ENCODE results near the gene CKAP2. TPM values are rescaled to one million over a fixed set of nuclear protein-coding genes. Genes with fewer than 3 reads are reported as not detected.
A peak's percentile ranks its signal among the peaks of the same experiment; 100 is the strongest.
"Not testable (repeated sequence)": the region's sequence is repeated elsewhere in the genome, so short reads cannot be mapped to it uniquely, and the experiment has no call there.

Gene CKAP2, protein sequence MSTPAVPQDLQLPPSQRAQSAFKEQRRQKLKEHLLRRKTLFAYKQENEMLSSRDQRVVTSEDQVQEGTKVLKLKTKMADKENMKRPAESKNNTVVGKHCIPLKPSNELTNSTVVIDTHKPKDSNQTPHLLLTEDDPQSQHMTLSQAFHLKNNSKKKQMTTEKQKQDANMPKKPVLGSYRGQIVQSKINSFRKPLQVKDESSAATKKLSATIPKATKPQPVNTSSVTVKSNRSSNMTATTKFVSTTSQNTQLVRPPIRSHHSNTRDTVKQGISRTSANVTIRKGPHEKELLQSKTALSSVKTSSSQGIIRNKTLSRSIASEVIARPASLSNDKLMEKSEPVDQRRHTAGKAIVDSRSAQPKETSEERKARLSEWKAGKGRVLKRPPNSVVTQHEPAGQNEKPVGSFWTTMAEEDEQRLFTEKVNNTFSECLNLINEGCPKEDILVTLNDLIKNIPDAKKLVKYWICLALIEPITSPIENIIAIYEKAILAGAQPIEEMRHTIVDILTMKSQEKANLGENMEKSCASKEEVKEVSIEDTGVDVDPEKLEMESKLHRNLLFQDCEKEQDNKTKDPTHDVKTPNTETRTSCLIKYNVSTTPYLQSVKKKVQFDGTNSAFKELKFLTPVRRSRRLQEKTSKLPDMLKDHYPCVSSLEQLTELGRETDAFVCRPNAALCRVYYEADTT
- 10 to 100 TPM; 51.5 to 54.3 TPM for total RNA-seq

DNA sequence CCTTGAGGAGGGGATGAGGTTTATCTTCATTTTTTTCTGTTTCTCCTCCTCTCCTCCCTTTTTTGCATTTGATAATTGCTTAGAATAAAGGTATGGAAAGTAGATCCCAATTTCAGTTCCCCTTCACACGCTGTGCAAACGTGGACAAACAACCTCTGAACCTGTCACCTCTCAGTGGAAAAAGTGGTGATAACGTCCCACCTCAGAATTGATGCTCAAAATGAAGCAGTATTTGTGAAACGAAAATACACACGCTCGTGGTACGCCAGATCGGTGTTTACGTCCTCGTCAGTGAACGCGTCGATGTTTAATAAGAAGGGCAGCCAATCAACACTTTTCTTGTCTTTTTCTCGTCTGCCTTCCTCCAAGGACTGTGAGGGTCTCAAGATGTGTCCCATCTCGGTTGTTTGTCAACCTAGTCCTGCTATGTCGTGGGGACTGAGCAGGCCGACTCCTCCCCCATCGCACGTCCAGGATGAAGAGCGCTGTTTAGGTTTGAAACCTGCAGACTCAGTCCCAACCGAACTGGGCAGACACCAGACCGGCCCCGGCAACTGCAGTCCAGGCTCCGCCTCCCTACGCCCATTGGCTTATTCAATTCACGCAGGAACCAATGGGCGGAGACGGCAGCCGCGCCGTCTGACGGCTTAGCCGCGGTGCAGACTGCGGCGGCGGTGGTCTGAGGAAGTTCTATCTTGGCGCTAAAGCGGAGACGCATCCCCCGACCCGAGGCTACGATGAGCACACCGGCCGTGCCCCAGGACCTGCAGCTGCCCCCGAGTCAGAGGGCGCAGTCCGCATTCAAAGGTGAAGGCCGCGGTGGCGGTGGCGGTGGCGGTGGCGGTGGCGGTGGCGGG is at the start of gene CKAP2:
TSS of gene CKAP2 (plus strand) at position 659 of the 857 bp plus-strand sequence. CDS start at position 738, 79 bp downstream.
- ATAC-seq (peak; percentile 86), DNase-seq (peak; percentile 96)
- ChIA-PET POLR2A (no interaction called here), CTCF (no interaction called here)
- TF ChIP-seq, protein P1, sequence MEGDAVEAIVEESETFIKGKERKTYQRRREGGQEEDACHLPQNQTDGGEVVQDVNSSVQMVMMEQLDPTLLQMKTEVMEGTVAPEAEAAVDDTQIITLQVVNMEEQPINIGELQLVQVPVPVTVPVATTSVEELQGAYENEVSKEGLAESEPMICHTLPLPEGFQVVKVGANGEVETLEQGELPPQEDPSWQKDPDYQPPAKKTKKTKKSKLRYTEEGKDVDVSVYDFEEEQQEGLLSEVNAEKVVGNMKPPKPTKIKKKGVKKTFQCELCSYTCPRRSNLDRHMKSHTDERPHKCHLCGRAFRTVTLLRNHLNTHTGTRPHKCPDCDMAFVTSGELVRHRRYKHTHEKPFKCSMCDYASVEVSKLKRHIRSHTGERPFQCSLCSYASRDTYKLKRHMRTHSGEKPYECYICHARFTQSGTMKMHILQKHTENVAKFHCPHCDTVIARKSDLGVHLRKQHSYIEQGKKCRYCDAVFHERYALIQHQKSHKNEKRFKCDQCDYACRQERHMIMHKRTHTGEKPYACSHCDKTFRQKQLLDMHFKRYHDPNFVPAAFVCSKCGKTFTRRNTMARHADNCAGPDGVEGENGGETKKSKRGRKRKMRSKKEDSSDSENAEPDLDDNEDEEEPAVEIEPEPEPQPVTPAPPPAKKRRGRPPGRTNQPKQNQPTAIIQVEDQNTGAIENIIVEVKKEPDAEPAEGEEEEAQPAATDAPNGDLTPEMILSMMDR (IDR thresholded peaks at IDR 0.05): no peak
- H3K27ac Mint-ChIP-seq: peak within 1 kb of the TSS; percentile 99
- H3K36me3 Mint-ChIP-seq (ENCODE audit: low read depth): peaks cover 22% of the 10 kb centered on the region
- peaks cover 39% of the 10 kb centered on the region for H3K4me1 Mint-ChIP-seq (ENCODE audit: low read depth)
- no peaks in the 10 kb centered on the region for H3K9me3 Mint-ChIP-seq
- intact Hi-C loops (cut with micrococcal nuclease): loop anchor here (5.0 kb wide), 2 partner anchors 108 to 197 kb away; partner anchors contain the start of gene SUGT1
- H3K4me3 Mint-ChIP-seq: peak within 1 kb of the TSS; percentile 91
- no peaks in the 10 kb centered on the region for H3K27me3 Mint-ChIP-seq

DNA sequence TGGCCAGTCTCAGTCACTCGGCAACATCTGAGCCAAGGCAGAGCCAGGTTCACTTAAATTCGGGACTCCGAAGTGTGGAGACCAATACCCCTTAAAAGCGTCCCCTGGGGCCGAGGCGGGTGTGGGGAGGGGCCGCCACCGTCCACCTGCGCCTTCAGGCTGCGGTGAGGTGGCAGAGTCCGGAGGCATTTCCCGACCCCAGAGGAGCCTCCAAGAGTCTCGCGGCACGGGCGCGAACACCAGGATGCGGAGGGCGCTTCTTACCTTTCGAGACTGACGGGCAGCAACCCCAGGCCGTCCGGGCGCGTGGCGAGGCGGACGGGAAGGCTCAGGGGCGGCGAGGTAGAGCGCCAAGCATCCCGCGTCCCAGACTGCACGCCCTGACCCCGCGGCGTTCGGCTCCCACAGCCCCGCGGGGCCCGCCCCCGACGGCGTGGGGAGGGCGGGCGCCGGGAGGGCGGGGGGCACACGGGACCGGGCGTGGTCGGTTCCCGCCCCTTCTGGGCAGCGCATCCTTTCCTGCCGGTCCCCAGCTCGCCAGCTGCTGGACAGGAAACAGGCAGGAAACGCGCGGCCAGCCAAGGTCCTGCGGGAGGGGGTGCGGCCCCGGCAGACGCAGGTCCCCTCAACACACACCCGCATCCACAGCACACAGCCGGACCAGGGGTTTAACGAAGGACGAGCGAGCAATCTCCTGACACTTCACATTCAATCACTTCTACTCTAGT is 49.3 kb upstream of the CKAP2 start, which contains the start of gene THSD1:
TSS of gene THSD1 (minus strand) at position 406 of the 728 bp plus-strand sequence. CDS start 3,572 bp downstream, outside the sequence.
- DNase-seq (peak; percentile 27), ATAC-seq (peak; percentile 79)
- Mint-ChIP-seq H3K27ac (no peak within 1 kb of the TSS), H3K9me3 (no peaks in the 10 kb centered on the region), H3K27me3 (peaks cover 18% of the 10 kb centered on the region), H3K36me3 (ENCODE audit: low read depth) (peaks cover 6% of the 10 kb centered on the region), H3K4me1 (ENCODE audit: low read depth) (peaks cover 18% of the 10 kb centered on the region), H3K4me3 (peak within 1 kb of the TSS; percentile 62)
- ChIA-PET CTCF (interaction anchor here (1.5 kb wide), 1 partner anchor 44 kb away, joined by 4 read pairs; no protein-coding TSS in a partner anchor), POLR2A (no interaction called here)
- intact Hi-C loops (cut with micrococcal nuclease): no loop called here
- TF ChIP-seq, protein P1 (IDR thresholded peaks at IDR 0.05): no peak

DNA sequence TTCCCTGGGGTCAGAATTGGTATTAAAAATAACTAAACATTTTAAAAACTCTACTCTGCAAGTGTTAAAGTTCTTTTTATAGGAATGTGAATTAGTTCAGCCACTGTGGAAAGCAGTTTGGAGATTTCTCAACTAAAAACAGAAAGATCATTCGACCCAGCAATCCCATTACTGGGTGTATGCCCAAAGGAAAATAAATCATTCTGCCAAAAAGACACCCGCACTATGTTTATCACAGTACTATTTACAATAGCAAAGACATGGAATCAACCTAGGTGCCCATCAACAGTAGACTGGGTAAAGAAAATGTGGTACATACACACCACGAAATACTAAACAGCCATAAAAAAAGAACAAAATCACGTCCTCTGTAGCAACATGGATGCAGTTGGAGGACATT is 48.6 kb upstream of the CKAP2 start:
- peaks cover 18% of the 10 kb centered on the region for H3K4me1 Mint-ChIP-seq (ENCODE audit: low read depth)
- DNase-seq (no peak), ATAC-seq (no peak)
- POLR2A ChIA-PET: no interaction called here
- no peak overlapping the region for H3K27ac Mint-ChIP-seq
- H3K9me3 Mint-ChIP-seq: no peaks in the 10 kb centered on the region
- intact Hi-C loops (cut with micrococcal nuclease): no loop called here
- H3K36me3 Mint-ChIP-seq (ENCODE audit: low read depth): peaks cover 6% of the 10 kb centered on the region
- CTCF ChIA-PET: no interaction called here
- peaks cover 18% of the 10 kb centered on the region for H3K27me3 Mint-ChIP-seq
- H3K4me3 Mint-ChIP-seq: peak overlapping the region; percentile 36
- TF ChIP-seq, protein P1 (IDR thresholded peaks at IDR 0.05): no peak

DNA sequence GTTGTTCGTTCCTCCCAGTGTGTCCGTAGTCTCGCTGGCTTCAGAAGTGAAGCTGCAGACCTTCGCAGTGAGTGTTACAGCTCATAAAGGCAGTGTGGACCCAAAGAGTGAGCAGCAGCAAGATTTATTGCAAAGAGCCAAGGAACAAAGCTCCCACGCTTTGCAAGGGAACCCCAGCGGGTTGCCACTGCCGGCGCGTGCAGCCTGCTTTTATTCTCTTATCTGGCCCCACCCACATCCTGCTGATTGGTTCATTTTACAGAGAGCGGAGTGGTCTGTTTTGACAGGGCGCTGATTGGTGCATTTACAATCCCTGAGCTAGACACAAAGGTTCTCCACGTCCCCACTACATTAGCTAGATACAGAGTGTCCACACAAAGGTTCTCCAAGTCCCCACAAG is 47.8 kb upstream of the CKAP2 start:
- intact Hi-C loops (cut with micrococcal nuclease); ATAC-seq; H3K9me3 Mint-ChIP-seq; H3K4me3 Mint-ChIP-seq; H3K27ac Mint-ChIP-seq; POLR2A ChIA-PET; DNase-seq; H3K36me3 Mint-ChIP-seq (ENCODE audit: low read depth): not testable (repeated sequence)
- Mint-ChIP-seq H3K27me3 (peaks cover 16% of the 10 kb centered on the region), H3K4me1 (ENCODE audit: low read depth) (peaks cover 18% of the 10 kb centered on the region)
- CTCF ChIA-PET: interaction anchor here (1.2 kb wide), 1 partner anchor 43 kb away, joined by 5 read pairs; the partner anchor contains the start of gene VPS36

DNA sequence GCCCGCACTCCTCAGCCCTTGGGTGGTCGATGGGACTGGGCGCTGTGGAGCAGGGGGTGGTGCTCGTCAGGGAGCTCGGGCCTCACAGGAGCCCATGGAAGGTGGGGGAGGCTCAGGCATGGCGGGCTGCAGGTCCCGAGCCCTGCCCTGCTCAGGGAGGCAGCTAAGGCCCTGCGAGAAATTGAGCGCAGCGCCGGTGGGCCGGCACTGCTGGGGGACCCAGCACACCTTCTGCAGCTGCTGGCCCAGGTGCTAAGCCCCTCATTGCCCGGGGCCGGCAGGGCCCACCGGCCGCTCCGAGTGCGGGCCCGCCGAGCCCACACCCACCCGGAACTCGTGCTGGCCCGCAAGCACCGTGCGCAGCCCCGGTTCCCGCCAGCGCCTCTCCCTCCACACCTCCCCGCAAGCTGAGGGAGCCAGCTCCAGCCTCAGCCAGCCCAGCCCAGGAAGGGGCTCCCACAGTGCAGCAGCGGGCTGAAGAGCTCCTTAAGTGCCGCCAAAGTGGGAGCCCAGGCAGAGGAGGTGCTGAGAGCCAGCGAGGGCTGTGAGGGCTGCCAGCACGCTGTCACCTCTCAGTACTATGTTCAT is 47.1 kb upstream of the CKAP2 start:
- H3K4me3 Mint-ChIP-seq; intact Hi-C loops (cut with micrococcal nuclease); POLR2A ChIA-PET; DNase-seq; ATAC-seq; H3K36me3 Mint-ChIP-seq (ENCODE audit: low read depth); H3K27ac Mint-ChIP-seq; H3K9me3 Mint-ChIP-seq: not testable (repeated sequence)
- Mint-ChIP-seq H3K27me3 (peaks cover 15% of the 10 kb centered on the region), H3K4me1 (ENCODE audit: low read depth) (peaks cover 18% of the 10 kb centered on the region)
- CTCF ChIA-PET: interaction anchor here (1.2 kb wide), 1 partner anchor 42 kb away, joined by 5 read pairs; the partner anchor contains the start of gene VPS36

Measured in activated CD8-positive, alpha-beta T cell treated with anti-CD3 and anti-CD28 coated beads for 36 hours (primary cell).